ENCODE results near the gene MAP2K2.

The MAP2K2 gene

DNA sequence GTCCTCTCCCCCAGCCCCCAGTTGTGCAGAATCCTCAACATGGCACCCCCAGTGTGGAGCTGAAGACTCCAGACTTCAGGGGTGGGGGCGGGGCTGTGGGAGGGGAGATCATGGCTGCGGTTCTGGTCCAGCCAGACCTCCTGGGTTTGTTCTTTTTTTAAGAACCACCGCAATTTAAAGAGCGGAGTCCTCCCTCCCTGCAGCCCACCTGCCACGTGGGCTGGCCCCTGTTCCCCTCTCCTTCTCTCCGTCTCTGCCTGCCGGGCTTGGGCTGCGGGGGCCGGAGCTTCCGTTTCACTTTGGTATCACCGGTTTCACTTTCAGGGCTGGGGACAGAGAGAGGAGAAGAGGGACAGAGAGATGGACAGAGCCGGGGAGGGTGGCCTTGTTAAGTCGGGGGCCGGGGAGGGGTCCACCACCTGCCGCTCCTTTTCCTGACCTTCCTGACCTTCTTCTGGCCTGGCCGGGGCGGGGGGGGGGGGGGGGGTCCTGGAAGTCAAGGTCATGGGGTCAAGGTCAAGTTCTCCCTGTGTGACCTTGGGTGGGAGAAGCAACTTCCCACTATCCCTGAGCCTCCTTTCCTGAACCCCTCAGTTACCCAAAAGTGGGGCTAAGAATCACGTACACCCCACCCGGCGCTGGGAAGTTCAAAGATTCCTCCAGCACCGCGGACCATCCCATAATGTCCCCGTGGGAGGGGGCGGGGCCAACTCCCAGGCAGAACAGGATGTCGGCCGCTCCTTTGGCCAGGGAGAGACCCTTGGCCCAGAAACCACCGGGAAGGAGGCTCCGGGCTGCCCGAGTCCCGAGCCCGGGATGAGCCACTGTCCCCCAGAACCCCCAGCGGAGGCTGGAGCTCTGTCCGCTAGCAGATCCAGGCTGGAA lies 45.9 kb downstream of the MAP2K2 start:
- DNase-seq (ENCODE audit: low spot score) = no peak

DNA sequence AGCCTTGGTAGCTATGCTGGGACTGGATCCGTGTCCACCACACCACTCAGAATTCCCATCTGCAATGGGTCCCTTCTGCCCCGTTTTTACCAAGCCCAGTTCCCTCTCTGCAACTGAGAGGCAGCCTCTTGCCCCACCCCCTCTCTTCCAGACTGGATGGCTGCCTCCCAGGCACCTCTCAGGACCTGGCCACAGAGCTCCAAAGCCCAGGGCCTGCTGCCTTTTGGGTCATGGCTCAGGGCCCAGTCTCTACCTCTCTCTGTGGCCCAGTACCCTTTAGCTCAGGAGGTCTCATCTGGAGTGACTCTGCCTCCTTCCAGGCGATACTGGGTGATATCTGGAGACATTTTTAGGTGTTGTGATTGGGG lies 46.9 kb downstream of the MAP2K2 start:
- no peak for DNase-seq (ENCODE audit: low spot score)

DNA sequence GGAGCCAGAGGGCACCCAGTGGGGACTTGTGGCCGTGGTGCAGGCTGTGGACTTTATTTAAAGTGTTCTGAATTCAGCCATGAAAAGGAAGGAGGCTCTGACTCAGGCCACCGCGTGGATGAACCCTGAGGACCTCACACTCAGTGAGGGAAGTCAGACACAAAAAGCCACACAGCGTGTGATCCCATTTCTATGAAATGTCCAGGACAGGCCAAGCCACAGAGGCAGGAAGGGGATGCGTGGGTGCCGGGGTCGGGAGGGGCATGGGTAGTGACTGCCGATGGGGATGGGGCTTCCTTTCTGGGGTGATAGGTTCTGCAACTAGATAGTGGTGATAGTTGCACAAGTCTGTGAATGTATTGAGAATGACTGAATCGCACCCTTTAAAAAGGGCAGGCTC lies 48.5 kb downstream of the MAP2K2 start:
- DNase-seq (ENCODE audit: low spot score) = no peak

DNA sequence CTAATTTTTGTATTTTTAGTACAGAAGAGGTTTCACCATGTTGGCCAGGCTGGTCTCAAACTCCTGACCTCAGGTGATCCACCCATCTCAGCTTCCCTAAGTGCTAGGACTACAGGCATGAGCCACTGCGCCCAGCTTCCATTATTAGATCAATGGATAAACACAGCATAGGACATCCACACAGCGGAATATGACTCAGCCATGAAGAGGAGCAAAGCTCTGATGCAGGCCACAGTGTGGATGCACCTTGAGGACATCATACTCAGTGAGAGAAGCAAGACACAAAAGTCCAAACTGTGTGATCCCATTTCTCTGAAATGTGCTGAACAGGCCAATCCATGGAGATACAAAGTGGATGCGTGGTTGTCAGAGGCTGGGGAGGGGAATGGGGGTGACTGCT lies 52.3 kb downstream of the MAP2K2 start:
- no peak for DNase-seq (ENCODE audit: low spot score)

DNA sequence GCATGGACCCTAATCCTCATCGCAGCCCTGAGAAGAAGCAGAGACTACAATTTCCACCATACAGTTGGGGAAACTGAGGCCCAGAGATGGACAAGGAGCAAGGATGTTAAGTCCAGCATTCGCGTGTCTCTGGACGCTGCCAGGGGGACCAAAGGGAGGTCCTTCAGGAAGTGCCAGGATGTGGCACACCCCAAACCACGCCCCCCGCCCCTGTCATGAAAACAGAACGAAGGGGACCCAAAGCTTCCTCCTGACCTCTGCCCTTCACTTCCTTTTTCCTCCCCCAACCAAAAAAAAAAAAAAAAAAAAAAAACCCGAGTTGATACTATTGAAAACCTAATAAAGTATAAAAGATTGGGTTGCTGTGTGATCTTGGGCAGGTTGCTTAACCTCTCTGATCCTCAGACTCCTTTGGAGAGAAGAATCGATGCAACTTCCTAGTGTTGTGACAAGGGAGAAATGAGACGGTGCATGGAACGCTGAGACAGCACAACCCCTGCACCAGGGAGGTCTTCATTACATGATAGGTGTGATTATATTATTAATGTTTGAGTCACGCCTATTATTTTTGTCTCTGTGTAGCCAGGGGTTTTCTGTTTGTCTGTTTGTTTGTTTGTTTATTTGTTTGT lies 54.5 kb downstream of the MAP2K2 start:
- DNase-seq (ENCODE audit: low spot score) = no peak

DNA sequence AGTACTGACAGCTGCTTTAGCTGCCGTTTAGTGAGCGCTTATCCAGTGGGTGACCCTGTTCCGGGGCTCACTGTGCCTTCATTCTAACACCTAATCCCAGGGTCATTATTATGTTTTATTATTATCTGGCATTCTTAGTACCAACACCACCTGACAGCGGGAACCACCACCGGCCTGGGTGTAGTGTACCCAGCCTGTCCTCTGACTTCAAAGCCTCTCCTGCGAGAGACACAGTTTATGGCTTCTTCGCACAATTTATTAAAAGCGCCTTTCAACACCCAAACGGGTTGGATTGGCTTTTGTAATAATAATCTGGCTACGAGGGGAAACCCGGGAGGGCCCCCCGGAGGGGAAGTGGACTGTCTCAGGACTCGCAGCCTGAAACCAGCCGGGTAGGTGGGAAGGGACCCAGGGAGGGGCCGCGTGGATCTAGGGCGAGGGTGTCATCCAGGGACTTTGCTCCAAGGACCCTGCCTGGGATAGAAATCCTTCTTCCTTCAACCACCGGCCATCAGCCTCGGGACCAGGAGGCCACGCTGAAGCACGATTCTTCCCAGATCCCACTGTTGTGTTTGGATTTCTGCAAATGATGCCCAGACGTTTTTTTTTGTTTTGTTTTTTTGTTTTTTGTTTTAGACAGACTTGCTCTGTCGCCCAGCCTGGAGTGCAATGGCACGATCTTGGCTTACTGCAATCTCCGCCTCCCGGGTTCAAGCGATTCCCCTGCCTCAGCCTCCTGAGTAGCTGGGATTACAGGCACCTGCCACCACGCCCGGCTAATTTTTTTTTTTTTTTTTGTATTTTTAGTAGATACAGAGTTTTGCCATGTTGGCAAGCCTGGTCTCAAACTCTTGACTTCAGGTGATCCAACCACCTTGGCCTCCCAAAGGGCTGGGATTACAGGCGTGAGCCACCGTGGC lies 55.6 kb downstream of the MAP2K2 start:
- DNase-seq (ENCODE audit: low spot score) = no peak

DNA sequence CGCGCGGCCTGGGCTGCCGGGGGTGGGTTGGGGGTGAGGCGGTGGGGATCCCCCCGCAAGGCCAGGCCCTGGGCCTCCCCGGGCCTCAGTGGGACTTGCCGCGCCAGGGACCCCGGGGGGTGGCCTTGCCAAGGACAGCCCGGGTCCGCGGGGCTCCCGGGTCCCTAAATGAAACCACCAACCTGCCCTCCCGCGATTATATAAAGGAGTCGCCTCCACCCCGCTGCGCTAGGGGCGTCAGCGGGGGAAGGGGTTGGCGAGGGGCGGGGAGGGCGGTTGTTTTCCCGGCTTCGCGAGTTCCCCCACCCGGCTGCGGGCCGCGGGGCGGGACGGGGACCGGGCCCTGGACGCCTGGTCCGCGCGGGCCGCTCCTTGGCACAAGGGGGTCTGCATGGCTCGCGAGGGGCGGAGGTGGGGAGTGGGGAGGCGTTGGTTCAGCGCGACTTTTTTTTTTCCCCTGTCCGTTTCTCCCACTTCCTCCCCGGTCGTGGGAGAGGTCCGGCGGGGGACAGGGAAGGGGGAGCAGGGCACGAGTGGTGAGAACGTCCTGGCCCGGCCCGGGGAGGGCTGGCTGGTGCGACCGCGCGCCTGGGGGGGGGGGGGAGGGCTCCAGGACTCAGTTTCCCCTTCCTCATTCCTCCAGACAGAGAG lies 56.4 kb downstream of the MAP2K2 start:
- DNase-seq (ENCODE audit: low spot score) = no peak

DNA sequence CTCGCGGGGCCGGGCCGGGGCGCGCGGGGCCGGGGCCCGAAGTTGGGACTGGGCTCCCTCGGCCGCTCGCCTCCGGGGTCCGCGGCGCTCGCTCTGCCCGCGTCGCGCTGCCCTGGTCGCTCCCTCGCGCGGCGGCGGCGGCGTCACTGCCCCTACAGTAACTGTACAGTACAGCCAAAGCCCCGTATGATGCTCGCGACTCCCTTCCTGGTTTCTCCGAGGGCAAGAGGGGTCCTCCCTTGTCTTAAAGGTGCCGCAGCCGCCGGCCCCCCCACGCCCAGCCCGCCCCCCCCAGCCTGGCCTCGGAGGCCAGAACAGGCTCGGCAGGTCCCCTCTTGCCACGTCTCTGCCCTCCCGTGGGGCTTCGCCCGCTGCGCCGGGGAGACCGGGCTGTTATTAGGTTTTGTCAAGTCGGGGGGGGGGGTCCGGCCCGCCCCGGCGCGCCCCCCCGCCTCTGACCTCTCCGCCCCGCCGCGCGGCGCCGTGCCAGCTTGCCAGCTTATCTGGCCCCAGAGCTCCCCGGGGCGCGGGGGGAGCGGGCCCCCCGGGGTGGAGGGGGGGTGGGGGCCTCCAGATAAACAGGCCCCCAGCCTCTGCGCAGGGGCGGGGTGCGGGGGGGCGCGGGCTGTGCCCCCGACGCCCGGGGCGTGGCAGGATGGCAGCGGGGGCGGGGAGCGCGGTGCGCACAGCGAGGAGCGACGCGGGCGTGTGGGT lies 57.1 kb downstream of the MAP2K2 start, which contains the start of gene ZBTB7A:
ZBTB7A (minus strand) TSS at position 218 of the 714 bp plus-strand sequence. CDS start 11,667 bp downstream, outside the sequence.
- DNase-seq (ENCODE audit: low spot score) = peak; percentile 74

DNA sequence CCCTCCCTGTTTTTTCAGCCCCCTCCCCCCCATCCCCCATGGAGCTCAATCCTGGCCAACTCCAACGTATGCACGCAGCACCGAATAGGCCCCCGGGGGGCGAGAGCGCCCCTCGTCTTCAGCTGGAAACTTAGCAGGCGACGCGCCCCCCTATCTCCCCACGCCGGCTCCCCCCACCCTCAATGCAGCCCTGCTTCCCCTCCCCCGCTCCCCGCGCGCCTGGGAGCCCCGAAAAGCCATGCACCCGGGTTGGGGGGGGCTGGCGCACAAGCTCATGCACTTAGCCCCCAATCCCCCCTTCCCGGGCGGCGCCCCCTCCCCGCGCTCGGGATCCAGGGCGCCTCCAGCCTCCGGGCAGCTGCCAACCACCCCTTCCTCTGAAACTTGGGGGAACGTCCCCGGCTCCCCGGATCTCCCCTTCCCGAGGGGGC lies 57.7 kb downstream of the MAP2K2 start:
- no peak for DNase-seq (ENCODE audit: low spot score)

DNA sequence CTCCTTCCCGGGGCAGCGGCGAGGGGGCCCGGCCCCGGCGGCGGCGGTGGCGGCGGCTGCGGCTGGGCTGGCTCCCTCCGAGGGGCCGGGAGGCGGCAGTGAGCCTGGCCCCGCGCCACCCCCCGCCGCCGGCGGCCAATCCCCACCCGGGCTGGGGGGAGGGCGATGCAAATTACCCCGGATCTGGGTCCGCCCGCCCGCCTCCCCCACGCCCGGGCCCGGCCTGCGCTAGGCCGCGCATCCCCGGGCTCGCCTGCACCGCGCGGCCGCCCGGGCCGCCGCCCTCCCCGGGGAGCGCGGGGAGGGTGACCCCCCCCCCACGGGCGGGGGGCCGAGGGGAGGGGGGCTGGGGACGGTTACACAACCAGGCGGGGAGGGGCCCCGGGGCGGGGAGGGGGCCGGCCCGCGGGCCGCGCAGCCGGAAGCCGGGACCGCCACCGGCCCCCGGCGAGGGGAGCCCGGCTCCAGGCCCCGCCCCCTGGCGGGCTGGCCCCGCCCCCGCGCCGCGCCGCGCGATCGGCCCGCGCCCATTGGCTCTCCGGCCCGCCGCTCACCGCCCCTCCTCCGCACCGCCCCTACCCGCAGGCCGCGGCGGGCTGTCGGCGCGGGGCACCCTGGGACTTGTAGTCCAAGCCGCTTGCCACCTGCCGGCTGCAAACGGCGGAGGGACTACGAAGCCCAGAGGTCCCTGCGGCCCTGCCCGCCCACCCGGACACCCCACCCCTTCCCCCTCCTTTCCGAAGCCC lies 58.3 kb downstream of the MAP2K2 start:
- DNase-seq (ENCODE audit: low spot score) = peak; percentile 98

DNA sequence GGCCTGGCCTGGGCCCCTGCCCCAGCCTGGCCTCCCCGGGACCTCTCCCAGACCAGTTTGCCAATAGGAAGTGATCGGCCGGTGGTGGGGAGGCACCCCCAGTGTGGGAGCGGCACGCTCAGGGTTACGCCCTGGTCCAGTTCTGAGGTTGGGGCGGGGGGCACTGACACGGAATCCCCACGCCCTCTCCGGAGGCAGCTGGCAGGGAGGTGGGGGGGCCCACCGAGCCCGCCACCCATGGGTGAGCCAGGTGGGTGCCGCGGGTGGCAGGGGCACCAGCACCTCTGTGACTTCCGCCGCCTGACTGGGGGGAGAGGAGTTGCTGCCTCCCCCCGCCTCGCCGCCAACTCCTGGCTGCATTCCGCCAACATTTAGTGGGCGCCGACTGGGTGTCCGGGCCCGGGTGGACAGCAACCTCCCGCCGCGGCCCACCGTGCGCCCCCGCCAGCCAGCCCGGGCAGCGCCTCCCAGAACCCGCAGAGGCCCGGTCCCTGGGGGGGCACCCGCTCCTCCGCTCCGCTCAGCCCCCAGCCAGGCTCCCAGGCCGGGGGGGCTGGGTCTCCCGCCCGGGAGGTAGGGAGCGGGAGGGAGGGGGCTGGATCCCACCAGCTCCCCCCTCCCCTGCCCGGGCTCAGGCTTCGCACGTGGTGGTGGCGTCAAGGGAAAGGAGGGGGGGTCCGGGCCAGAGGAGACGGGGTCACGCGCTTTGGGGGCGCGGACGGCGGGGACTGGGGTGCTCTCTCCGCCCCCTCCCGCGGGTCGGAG lies 59.2 kb downstream of the MAP2K2 start:
- DNase-seq (ENCODE audit: low spot score) = peak; percentile 67

DNA sequence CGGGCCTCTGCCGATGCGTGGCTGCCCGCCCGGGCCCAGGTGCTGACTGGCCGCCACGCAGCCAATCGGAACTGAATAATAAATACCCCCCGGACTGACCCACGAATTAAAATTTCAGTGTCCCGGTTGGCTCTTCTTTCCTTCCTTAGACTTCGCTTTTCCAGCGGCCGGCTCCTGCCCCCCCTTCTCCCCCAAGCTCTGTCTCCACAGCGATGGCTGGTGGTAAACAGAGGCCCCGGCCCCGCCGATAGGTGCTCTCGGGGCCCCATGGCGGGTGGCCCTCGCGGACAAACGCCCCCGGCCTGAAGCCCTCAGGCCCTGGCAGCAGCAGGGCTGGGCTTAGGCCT lies 59.8 kb downstream of the MAP2K2 start:
- DNase-seq (ENCODE audit: low spot score) = no peak

DNA sequence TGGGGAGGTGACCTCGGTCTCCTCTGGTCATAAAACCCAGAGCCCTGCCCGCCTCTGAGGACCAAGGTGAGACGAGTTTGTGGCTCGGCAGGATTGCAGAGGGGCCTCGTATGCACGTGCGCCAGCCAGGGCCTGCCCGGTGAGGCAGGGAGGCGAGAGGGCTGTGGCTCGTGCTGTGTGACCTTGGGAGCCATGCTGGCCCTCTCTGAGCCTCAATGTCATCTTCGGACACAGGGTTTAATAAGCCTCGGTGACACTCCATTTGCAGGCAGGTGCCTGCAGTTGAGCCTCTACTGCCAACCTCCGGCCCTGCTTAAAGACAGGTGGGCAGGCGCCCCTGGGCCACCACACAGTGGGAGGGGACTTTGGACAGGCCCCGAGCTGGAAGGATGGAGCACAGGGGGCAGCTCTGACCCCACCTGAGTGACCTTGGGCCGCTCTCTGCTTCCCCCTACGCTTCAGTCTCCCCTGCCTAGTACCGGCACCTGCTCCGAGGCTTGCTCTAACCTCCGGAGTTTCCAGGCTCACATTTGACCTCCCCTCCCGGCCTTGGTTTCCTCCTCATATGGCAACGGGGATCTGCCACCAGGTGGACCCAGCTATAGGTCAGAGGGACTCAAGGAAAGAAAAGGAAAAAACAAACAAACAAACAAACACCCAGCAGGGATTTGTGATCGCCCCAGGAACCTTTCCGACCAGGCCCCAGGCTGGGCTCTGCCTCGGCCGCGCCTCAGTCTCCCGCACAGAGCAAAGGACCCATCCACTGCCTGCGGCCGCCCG lies 60.4 kb downstream of the MAP2K2 start:
- no peak for DNase-seq (ENCODE audit: low spot score)

DNA sequence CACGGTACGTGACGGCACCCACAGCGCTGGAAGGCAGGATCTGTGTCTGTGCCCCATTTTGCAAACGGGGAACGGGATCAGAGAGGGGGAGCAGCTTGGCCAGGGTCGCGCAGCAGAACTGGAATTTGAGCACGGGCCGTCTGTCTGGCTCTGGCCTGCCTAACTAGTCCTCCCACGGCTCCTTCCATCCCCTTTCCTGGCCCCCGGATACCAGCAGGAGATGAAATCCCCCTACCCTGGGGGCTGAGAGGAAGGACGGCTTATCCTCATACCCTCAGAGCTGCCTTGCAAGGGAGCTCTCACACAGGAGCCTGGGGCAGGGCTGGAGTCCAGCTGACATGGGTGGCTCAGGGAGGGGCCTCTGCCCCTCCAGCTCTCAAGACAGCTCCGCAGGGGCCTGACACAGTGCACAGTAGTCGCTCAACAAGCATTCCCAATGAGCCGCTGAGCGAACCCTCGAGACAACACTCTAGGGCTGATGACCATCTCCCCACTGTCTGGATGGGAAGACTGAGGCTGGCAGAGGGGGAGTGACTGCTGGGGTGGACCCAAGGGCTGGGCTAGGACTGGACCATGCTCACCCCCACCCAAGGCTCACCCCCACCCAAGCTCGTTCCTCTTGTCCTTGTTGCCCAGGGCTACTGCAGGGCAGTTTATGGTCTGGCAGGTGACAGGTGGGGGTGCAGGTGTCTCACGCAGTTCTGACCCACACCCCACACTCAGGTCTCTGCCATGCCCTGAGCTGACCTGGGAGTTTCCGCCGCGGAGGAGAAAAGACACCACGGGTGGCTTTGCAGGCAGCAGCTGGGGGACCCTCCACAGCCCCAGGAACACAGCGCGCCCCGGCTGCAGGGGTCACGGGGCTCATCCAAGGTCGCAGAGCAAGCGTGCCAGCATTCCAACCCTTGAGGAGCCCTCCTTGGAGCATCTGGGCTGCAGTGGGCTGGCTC lies 61.2 kb downstream of the MAP2K2 start:
- DNase-seq (ENCODE audit: low spot score) = no peak

DNA sequence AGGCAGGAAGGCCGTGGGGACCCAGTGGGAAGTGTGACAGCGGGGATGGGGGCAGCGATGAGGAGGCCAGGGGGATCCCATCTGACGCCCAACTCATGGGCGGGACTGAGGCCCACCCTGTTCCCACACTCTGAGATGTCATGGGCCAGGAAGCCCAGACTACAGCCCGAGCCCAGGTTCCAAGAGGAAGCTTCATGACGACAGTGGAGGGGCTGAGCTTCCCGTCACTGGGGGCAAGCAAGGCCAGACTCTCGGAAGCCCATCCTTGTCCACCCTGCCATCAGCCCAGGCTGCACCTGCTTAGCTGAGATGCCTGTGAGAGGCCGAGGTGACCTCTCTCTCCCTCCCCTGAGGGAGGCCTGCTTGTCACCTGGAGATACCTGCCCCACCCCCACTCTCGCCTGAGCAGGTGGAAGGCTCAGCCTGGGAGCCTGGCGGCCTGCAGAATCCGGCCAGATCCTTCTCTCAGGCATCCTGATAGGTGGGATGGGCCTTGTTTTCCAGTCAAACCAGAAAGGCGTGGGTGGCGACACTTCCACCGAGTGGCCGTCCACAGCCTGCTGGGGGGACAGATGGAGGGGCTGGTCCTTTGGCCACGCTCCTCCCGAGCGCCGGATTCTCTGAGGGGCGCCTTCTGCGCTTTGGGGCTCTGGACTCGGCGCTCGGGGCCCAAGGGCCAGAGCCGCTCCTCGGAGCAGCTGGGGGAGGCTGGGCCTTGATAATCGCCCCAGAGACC lies 62.1 kb downstream of the MAP2K2 start:
- peak; percentile 63 for DNase-seq (ENCODE audit: low spot score)

DNA sequence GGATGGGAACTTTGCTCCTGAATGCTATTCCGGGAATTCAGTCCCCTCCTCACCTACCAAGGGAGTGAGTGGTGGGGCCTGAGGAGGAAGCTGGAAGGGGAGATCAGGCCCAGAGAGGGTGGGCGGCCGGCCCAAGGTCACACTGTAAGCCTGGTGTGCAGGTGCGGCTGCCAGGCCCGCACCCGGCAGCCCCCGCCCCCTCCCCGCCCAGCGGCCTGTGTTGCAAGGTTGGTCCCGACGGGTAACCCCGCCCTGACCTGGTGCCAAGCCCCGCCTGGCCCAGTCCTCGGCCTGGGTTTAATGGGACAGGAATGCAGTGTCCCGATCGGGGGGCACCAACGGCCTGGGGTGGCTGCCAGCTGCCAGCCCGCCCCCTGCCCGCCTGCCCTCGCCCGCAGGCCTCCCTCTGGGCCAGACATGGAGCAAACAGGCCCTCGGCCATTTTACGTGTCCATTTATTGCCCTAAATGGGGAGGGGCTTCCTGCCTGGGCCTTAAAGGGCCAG lies 62.7 kb downstream of the MAP2K2 start:
- no peak for DNase-seq (ENCODE audit: low spot score)

DNA sequence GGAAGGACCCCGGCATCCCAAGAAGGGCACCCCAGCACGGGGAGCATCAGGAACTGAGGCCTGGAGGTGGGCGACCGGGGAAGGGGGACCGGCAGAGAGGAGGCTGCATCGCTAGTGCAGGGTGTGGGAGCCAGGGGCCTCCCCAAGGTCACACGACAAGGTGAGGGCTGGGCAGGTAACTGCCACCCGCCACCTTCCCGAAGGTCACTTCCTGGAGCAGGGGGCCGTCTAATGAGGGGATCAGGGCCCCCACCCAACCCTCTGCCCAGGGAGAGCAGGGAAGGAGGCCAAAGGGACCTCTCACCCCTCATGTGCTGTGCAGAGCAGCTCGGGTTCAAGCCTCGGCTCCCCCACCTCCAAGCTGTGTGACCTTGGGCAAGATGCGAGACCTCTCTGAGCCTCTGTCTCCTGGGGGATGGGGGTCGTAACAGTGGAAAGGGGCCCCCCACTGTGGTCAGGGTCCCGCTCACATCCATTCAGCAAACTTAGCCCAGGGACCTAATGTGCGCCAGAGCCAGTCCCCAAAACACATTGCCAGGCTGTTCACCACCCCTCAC lies 63.2 kb downstream of the MAP2K2 start:
- DNase-seq (ENCODE audit: low spot score) = no peak
